GM12878 (cell line): ENCODE data around the gene HMOX2.

Experiments
- ATF3 ChIP-seq: IDR thresholded peaks from 2 replicates; pipeline ENCODE4 v1.6.1; 2011; ENCODE audit warnings: low read depth, mild to moderate bottlenecking, low read length, moderate library complexity, borderline replicate concordance; ENCODE audit errors: extremely low read depth
- CTCF ChIP-seq, 3 experiments: IDR thresholded peaks in 2 of 3; conservative IDR thresholded peaks in 1 of 3; 2 replicates each; pipeline ENCODE4 v1.5.1; 2011; ENCODE audit warnings: low read depth in 3 of 3, low read length in 3 of 3, mild to moderate bottlenecking in 3 of 3, control low read depth in 2 of 3, moderate library complexity in 2 of 3, inconsistent platforms in 1 of 3, mixed read lengths in 1 of 3; ENCODE audit not compliant: control insufficient read depth in 2 of 3, insufficient read depth in 1 of 3; ENCODE audit errors: extremely low read depth in 1 of 3
- EP300 ChIP-seq, 2 experiments: fragments of 150-350 bp in 1 of 2; IDR thresholded peaks; 2 replicates each; pipeline ENCODE4 v1.6.1; 2011 to 2012; ENCODE audit warnings: low read depth in 2 of 2, low read length in 2 of 2, borderline replicate concordance in 1 of 2, improper control_type of control experiment in 1 of 2, inconsistent platforms in 1 of 2; ENCODE audit not compliant: control insufficient read depth in 1 of 2
- EZH2 ChIP-seq: IDR thresholded peaks from 2 replicates; pipeline ENCODE4 v1.6.1; 2012; ENCODE audit warnings: low read depth, mild to moderate bottlenecking, control low read depth, inconsistent platforms, low read length, borderline replicate concordance; ENCODE audit not compliant: control insufficient read depth
- GABPA ChIP-seq: IDR thresholded peaks from 2 replicates; pipeline ENCODE4 v1.6.1; 2014; ENCODE audit warnings: antibody characterized with exemption, low read depth, mild to moderate bottlenecking, inconsistent platforms
- MAX ChIP-seq: IDR thresholded peaks from 2 replicates; pipeline ENCODE4 v1.6.1; 2012; ENCODE audit warnings: low read depth, low read length, improper control_type of control experiment
- RAD21 ChIP-seq: IDR thresholded peaks from 2 replicates; pipeline ENCODE4 v1.6.1; 2011; ENCODE audit warnings: mild to moderate bottlenecking, low read depth, low read length, moderate library complexity; ENCODE audit not compliant: insufficient read depth
- RFX5 ChIP-seq: IDR thresholded peaks from 2 replicates; pipeline ENCODE4 v1.6.1; 2011; ENCODE audit warnings: low read depth, low read length, improper control_type of control experiment
- ZNF622 ChIP-seq: fragments of 450-650 bp; IDR thresholded peaks from 2 replicates; pipeline ENCODE4 v1.6.1; 2017; ENCODE audit warnings: mild to moderate bottlenecking, inconsistent platforms

GRCh38 chr16:4481526-4481925 lies 5.3 kb downstream of the HMOX2 start:
- TF ChIP-seq ATF3 (no peak), RFX5 (no peak), EP300 (IDR thresholded peaks at IDR 0.05; ENCODE audit: borderline replicate concordance in 1 of 2, control insufficient read depth in 1 of 2, low read depth in 2 of 2, low read length in 2 of 2) (no peak), RAD21 (no peak), MAX (no peak), EZH2 (no peak), CTCF (IDR thresholded peaks at IDR 0.05 in 2 of 3, conservative IDR thresholded peaks at IDR 0.05 in 1 of 3; ENCODE audit: control insufficient read depth in 2 of 3, extremely low read depth in 1 of 3, insufficient read depth in 1 of 3, low read depth in 3 of 3, low read length in 3 of 3) (no peak), ZNF622 (no peak), GABPA (no peak)
